Activated CD4-positive, alpha-beta memory T cell treated with anti-CD3 and anti-CD28 coated beads for 36 hours (primary cell): ENCODE measurements around the gene NUBPL. TPM values are rescaled to one million over a fixed set of nuclear protein-coding genes. Genes with fewer than 3 reads are reported as not detected.

ENCODE experiments used
- CTCF ChIA-PET: fragments of 350-600 bp; sonication (Branson Sonifier 250); formaldehyde crosslinking; loops from one replicate; lab custom pipeline; 2021; ENCODE audit warnings: antibody characterized with exemption, inconsistent platforms; lab: Charles Lee
- POLR2A ChIA-PET: fragments of 350-600 bp; sonication (Branson Sonifier 250); formaldehyde crosslinking; loops from one replicate; lab custom pipeline; 2021; ENCODE audit warnings: antibody characterized with exemption; lab: Charles Lee
- DNase-seq: peaks from one replicate; pipeline ENCODE4 v3.0.0-alpha.2; 2020
- H3K27ac Mint-ChIP-seq: one replicate; pipeline ENCODE4 v1.8.0; 2021; ENCODE audit warnings: mixed read lengths
- H3K27me3 Mint-ChIP-seq: one replicate; pipeline ENCODE4 v1.8.0; 2021; ENCODE audit warnings: mixed read lengths
- H3K36me3 Mint-ChIP-seq: one replicate; pipeline ENCODE4 v1.8.0; 2021; ENCODE audit warnings: mixed read lengths
- H3K4me1 Mint-ChIP-seq: one replicate; pipeline ENCODE4 v1.8.0; 2021; ENCODE audit warnings: low read depth, mixed read lengths
- H3K4me3 Mint-ChIP-seq: one replicate; pipeline ENCODE4 v1.8.0; 2021; ENCODE audit warnings: mild to moderate bottlenecking, mixed read lengths
- H3K9me3 Mint-ChIP-seq: one replicate; pipeline ENCODE4 v1.8.0; 2021; ENCODE audit warnings: mixed read lengths
- intact Hi-C: fragments of 100-400 bp; cut with micrococcal nuclease; formaldehyde crosslinking; loops from one replicate; pipeline ENCODE4 v1.15.1; 2023
- total RNA-seq, 2 experiments: library from RNA; stranded (reverse); gene quantifications; one replicate each; pipeline ENCODE4 v1.2.3, GENCODE V29; 2021

Gene NUBPL
- total RNA-seq, 2 experiments from 2014 or later, result 6.9 to 9.1 TPM

GRCh38 chr14:31895206-31895605 is 334.0 kb downstream of the NUBPL start:
- no peaks in the 10 kb centered on the region for H3K36me3 Mint-ChIP-seq
- no peak for DNase-seq
- intact Hi-C loops, result no loop called here
- no peak overlapping the region for H3K27ac Mint-ChIP-seq
- CTCF ChIA-PET, result no interaction called here
- no peaks in the 10 kb centered on the region for H3K4me1 Mint-ChIP-seq
- no peaks in the 10 kb centered on the region for H3K27me3 Mint-ChIP-seq
- H3K9me3 Mint-ChIP-seq, result no peaks in the 10 kb centered on the region
- POLR2A ChIA-PET, result no interaction called here
- H3K4me3 Mint-ChIP-seq, result no peak overlapping the region

GRCh38 chr14:31895646-31896045 is 334.4 kb downstream of the NUBPL start:
- Mint-ChIP-seq H3K36me3 (no peaks in the 10 kb centered on the region), H3K9me3 (no peaks in the 10 kb centered on the region), H3K4me3 (no peak overlapping the region), H3K27me3 (no peaks in the 10 kb centered on the region), H3K27ac (no peak overlapping the region), H3K4me1 (no peaks in the 10 kb centered on the region)
- CTCF ChIA-PET, result no interaction called here
- no peak for DNase-seq
- intact Hi-C loops, result no loop called here
- POLR2A ChIA-PET, result no interaction called here

GRCh38 chr14:31897581-31898186 is 336.5 kb downstream of the NUBPL start:
- ChIA-PET CTCF (interaction anchor here (1.3 kb wide), 1 partner anchor 29 kb away, joined by 3 read pairs; no protein-coding TSS in a partner anchor), POLR2A (no interaction called here)
- H3K4me3 Mint-ChIP-seq, result no peak overlapping the region
- DNase-seq, result no peak
- no peak overlapping the region for H3K27ac Mint-ChIP-seq
- no peaks in the 10 kb centered on the region for H3K36me3 Mint-ChIP-seq
- no peaks in the 10 kb centered on the region for H3K4me1 Mint-ChIP-seq
- H3K27me3 Mint-ChIP-seq, result no peaks in the 10 kb centered on the region
- no peaks in the 10 kb centered on the region for H3K9me3 Mint-ChIP-seq
- intact Hi-C loops, result no loop called here

GRCh38 chr14:31898838-31899528 is 337.8 kb downstream of the NUBPL start:
- intact Hi-C loops, result no loop called here
- H3K9me3 Mint-ChIP-seq, result no peaks in the 10 kb centered on the region
- no peaks in the 10 kb centered on the region for H3K36me3 Mint-ChIP-seq
- DNase-seq, result no peak
- H3K27me3 Mint-ChIP-seq, result no peaks in the 10 kb centered on the region
- H3K4me1 Mint-ChIP-seq, result no peaks in the 10 kb centered on the region
- ChIA-PET CTCF (interaction anchor here (0.7 to 1.3 kb wide), 2 partner anchors 27 to 355 kb away, joined by 3 read pairs; no protein-coding TSS in a partner anchor), POLR2A (no interaction called here)
- H3K27ac Mint-ChIP-seq, result no peak overlapping the region
- no peak overlapping the region for H3K4me3 Mint-ChIP-seq

DNA sequence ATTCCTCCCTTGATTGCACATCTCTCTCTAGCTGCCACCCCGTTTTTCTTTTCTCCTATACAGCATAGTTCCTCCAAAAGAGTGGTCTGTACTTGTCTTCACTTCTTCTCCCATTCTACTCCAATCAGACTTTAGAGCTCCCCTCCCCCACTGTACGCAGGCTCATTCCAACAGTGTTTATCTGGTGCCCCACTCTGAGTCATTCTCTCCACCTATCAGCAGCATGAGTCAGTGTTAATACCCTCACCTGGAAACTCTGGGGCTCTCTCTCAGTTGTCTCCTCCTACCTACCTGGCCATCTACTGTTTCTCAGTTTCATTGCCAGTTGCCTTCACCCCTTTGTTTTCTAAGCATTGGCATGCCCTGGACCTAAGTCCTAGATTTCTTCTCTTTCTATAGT is 340.8 kb downstream of the NUBPL start:
- no peaks in the 10 kb centered on the region for H3K27me3 Mint-ChIP-seq
- no peaks in the 10 kb centered on the region for H3K9me3 Mint-ChIP-seq
- peak; percentile 15 for DNase-seq
- H3K36me3 Mint-ChIP-seq, result no peaks in the 10 kb centered on the region
- no peak overlapping the region for H3K4me3 Mint-ChIP-seq
- H3K4me1 Mint-ChIP-seq, result no peaks in the 10 kb centered on the region
- POLR2A ChIA-PET, result no interaction called here
- no peak overlapping the region for H3K27ac Mint-ChIP-seq
- intact Hi-C loops, result no loop called here
- CTCF ChIA-PET, result interaction anchor here (1.2 kb wide), 1 partner anchor 10 kb away, joined by 3 read pairs; no protein-coding TSS in a partner anchor

- Mint-ChIP-seq H3K27me3 (no peaks in the 10 kb centered on the region), H3K27ac (no peak overlapping the region), H3K4me3 (no peak overlapping the region), H3K4me1 (no peaks in the 10 kb centered on the region), H3K36me3 (no peaks in the 10 kb centered on the region), H3K9me3 (no peaks in the 10 kb centered on the region)
- ChIA-PET POLR2A (no interaction called here), CTCF (interaction anchor here (1.2 to 1.4 kb wide), 2 partner anchors 12 to 24 kb away, joined by 3 to 4 read pairs; no protein-coding TSS in a partner anchor)
- no peak for DNase-seq
- intact Hi-C loops, result no loop called here
Observed at GRCh38 chr14:31902945-31903646, 341.9 kb downstream of the NUBPL start.

GRCh38 chr14:31909977-31910376 is 348.8 kb downstream of the NUBPL start:
- POLR2A ChIA-PET, result no interaction called here
- Mint-ChIP-seq H3K27ac (no peak overlapping the region), H3K4me3 (no peak overlapping the region), H3K36me3 (peaks cover 7% of the 10 kb centered on the region), H3K9me3 (peaks cover 29% of the 10 kb centered on the region), H3K27me3 (no peaks in the 10 kb centered on the region), H3K4me1 (no peaks in the 10 kb centered on the region)
- DNase-seq, result no peak
- intact Hi-C loops, result no loop called here
- CTCF ChIA-PET, result no interaction called here

Other genes starting within 250 kb of the NUBPL start
- 10 to 100 TPM; 12.8 to 13.0 TPM for gene HEATR5A, start 140.9 kb upstream of the NUBPL start, total RNA-seq
- gene DTD2, start 103.9 kb upstream of the NUBPL start, total RNA-seq, result 10 to 100 TPM; 19.1 to 20.2 TPM
- not detected for gene GPR33, start 73.4 kb upstream of the NUBPL start, total RNA-seq